Stomach smooth muscle (tissue), 2 donors: ENCODE results near the gene SAA2.
"Not testable (repeated sequence)": the region's sequence is repeated elsewhere in the genome, so short reads cannot be mapped to it uniquely, and the experiment has no call there.

ENCODE experiments used
- H3K27ac ChIP-seq: one replicate; pipeline ENCODE4 v1.7.0; 2013; ENCODE audit warnings: mild to moderate bottlenecking, low read length, inconsistent platforms
- H3K27me3 ChIP-seq, 2 donors: one replicate each; pipeline ENCODE4 v1.7.0; 2013; ENCODE audit warnings: low read length in 2 of 2; ENCODE audit not compliant: insufficient read depth in 2 of 2, control insufficient read depth in 1 of 2
- H3K36me3 ChIP-seq, 2 donors: one replicate each; pipeline ENCODE4 v1.7.0; 2013; ENCODE audit warnings: low read length in 2 of 2; ENCODE audit not compliant: control insufficient read depth in 2 of 2, insufficient read depth in 2 of 2
- H3K4me1 ChIP-seq: one replicate; pipeline ENCODE4 v1.7.0; 2013; ENCODE audit warnings: low read length; ENCODE audit not compliant: control insufficient read depth, insufficient read depth
- H3K4me3 ChIP-seq, 2 donors: one replicate each; pipeline ENCODE4 v1.7.0; 2013; ENCODE audit warnings: low read length in 2 of 2
- H3K9ac ChIP-seq, 2 donors: one replicate each; pipeline ENCODE4 v1.7.0; 2013; ENCODE audit warnings: low read length in 2 of 2, mild to moderate bottlenecking in 1 of 2
- H3K9me3 ChIP-seq, 2 donors: one replicate each; pipeline ENCODE4 v1.7.0; 2013; ENCODE audit warnings: low read length in 2 of 2; ENCODE audit not compliant: control insufficient read depth in 2 of 2
- donor health status: healthy.
- donor health status: Pancreatic carcinoma.

Gene SAA2

DNA sequence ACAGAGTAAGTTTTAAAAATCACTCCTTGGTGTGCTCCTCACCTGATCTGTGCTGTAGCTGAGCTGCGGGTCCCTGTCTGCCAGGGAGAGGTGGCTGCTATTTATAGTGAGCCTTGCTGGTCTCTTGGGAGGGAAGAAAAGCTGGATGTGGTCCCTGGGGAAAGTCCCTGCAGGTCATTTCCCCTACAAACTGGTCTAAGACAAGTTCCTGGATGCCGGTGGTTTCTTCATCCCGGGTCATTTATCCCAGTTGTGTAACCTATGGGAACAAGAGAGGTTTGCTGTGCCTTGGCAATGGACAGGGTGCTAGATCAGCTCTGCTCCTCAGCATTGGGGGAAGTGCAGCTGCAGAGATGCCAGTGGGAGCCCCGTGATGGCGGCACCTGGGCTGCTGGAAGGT lies at the start of gene SAA2:
SAA2 (minus strand) TSS at position 108 of the 400 bp plus-strand sequence. CDS start 657 bp downstream, outside the sequence.
- H3K4me3 ChIP-seq = no peak within 1 kb of the TSS
- no peaks in the 10 kb centered on the region for H3K9me3 ChIP-seq
- H3K27ac ChIP-seq = no peak within 1 kb of the TSS
- no peaks in the 10 kb centered on the region for H3K4me1 ChIP-seq
- no peaks in the 10 kb centered on the region for H3K36me3 ChIP-seq
- no peaks in the 10 kb centered on the region for H3K27me3 ChIP-seq
- H3K9ac ChIP-seq = no peak within 1 kb of the TSS

DNA sequence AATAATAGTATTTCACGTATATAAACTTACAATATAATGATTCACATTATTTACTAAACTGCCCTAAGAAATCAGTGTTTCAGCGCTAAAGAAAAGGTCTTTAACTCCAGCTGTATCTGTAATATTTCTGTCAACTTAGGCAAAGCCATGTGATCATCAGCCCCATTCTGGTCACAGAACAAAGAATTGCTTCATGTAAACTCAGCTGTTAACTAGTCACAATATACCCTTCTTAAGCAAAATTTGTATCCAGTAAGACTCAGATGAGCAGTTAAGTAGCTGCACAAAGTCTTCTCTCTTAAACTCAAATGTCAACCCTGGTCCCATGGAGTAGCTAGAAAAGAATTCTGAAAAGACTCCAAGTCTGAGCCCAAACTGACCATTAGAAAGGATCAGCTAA lies 46.8 kb upstream of the SAA2 start:
- Histone ChIP-seq H3K4me3 (no peak overlapping the region), H3K36me3 (peaks cover 35 to 39% of the 10 kb centered on the region in 2 donors), H3K4me1 (no peaks in the 10 kb centered on the region), H3K9ac (no peak overlapping the region), H3K27me3 (no peaks in the 10 kb centered on the region), H3K27ac (no peak overlapping the region), H3K9me3 (no peaks in the 10 kb centered on the region)

DNA sequence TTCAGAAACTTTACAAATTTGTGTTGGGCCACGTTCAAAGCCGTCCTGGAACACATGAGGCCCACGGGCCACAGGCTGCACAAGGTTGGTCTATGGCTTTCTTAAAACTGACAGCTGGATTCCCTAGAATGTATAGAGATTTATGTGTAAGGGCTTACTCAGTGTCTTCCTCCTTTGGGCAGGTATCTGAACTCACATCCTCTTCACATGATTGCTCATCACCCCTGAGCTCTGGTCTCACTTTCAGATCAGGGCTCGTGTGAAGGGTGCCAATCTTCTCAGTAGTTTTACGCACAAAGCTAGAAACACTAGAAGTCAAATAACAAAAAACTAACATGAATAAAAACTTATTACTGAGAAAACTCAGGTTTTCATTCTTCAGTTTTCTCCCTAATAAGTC lies 46.4 kb upstream of the SAA2 start:
- H3K4me1 ChIP-seq = no peaks in the 10 kb centered on the region
- H3K27ac ChIP-seq = no peak overlapping the region
- H3K4me3 ChIP-seq = no peak overlapping the region
- H3K9ac ChIP-seq = no peak overlapping the region
- H3K36me3 ChIP-seq = peaks cover 39% of the 10 kb centered on the region in 2 donors
- no peaks in the 10 kb centered on the region for H3K27me3 ChIP-seq
- no peaks in the 10 kb centered on the region for H3K9me3 ChIP-seq

DNA sequence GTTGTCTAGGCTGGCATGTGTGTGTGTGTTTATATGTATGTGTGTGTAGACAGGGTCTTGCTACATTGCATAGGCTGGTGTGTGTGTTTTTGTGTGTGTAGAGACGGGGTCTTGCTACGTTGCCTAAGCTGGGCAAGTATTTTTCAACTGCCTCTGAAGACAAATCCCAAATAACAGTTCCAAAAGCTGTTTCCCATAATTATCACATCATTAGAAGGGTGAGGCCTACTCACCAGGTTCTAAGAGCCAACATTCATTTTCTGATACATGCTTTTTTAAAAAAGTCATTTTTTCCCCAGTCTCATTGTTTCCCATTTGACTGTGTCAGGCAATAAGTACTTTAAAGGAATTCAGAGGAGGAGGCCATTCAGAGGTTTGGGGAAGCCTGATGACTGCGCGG lies 40.4 kb upstream of the SAA2 start:
- Histone ChIP-seq H3K4me1 (no peaks in the 10 kb centered on the region), H3K9ac (no peak overlapping the region), H3K36me3 (peaks cover 21 to 48% of the 10 kb centered on the region in 2 donors), H3K27me3 (no peaks in the 10 kb centered on the region), H3K9me3 (no peaks in the 10 kb centered on the region), H3K27ac (no peak overlapping the region), H3K4me3 (no peak overlapping the region)

DNA sequence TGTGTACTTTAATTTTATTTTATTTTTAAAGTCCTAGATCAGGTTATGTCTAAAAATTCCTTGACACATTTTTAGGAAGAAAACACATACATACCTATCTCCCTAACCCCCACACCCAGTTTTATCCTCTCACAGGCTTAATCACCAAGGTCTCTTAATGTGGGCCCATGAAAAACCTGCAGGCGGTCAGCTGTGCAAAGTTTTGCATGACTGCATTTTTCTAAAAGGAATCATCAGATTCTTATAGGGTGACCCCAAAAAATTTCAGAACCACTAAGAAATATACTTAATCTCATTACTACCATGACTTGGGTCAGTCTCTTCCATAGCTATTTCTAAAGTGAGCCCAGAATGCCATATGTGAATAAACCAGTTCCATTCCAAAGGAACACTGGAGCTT lies 37.4 kb upstream of the SAA2 start:
- Histone ChIP-seq H3K27ac (no peak overlapping the region), H3K4me1 (no peaks in the 10 kb centered on the region), H3K36me3 (peaks cover 31 to 41% of the 10 kb centered on the region in 2 donors), H3K9ac (no peak overlapping the region), H3K4me3 (no peak overlapping the region), H3K9me3 (no peaks in the 10 kb centered on the region), H3K27me3 (no peaks in the 10 kb centered on the region)

DNA sequence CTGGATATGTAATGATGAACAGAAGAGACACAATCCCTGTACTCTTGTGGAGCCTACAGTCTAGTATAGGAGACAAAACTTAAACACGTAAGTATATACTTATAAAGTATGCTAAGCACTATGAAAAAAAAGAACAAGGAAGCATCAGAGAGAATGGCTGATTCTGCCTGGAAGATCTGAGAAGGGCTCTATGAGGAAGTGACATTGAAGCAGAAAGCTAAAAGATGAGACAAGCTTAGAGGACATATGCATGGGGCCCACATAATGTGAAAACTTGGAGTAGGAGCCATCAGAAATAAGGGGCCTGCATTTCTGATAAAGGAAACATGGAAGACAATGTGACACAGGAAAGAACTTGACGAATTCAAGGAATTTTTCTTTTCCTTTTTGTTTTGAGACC lies 34.2 kb upstream of the SAA2 start:
- no peak overlapping the region for H3K9ac ChIP-seq

DNA sequence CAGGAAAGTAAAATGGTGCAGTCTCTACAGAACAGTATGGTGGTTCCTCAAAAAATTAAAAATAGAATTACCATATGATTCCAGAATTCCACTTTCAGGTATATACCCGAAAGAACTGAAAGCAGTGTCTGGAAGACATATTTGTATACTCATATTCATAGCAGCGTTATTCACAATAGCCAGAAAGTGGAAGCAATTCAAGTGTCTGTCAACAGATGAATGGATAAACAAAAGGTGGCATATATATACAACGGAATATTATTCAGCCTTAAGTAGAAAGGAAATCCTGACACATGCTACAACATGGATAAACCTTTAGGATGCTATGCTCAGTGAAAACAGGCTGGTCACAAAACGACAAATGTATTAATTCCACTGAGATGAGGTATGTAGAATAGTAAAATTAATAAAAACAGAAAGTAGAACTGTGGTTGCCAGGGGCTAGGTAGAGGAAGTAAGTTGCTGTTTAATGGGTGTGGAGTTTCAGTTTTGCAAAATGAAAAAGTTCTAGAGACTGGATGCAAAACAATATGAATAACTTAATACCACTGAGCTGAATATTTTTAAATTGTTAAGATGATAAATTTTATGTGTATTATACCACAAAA lies 32.1 kb upstream of the SAA2 start:
- H3K4me3 ChIP-seq = no peak overlapping the region
- H3K4me1 ChIP-seq = no peaks in the 10 kb centered on the region
- H3K27me3 ChIP-seq = no peaks in the 10 kb centered on the region
- no peaks in the 10 kb centered on the region for H3K9me3 ChIP-seq
- H3K27ac ChIP-seq = no peak overlapping the region
- H3K9ac ChIP-seq = no peak overlapping the region
- peaks cover 16 to 18% of the 10 kb centered on the region in 2 donors for H3K36me3 ChIP-seq

More for the DNA sequence above, 34.2 kb upstream of the SAA2 start:
- H3K9me3 ChIP-seq = no peaks in the 10 kb centered on the region
- no peak overlapping the region for H3K27ac ChIP-seq
- no peaks in the 10 kb centered on the region for H3K27me3 ChIP-seq
- H3K36me3 ChIP-seq = peaks cover 27 to 34% of the 10 kb centered on the region in 2 donors
- no peaks in the 10 kb centered on the region for H3K4me1 ChIP-seq
- no peak overlapping the region for H3K4me3 ChIP-seq

DNA sequence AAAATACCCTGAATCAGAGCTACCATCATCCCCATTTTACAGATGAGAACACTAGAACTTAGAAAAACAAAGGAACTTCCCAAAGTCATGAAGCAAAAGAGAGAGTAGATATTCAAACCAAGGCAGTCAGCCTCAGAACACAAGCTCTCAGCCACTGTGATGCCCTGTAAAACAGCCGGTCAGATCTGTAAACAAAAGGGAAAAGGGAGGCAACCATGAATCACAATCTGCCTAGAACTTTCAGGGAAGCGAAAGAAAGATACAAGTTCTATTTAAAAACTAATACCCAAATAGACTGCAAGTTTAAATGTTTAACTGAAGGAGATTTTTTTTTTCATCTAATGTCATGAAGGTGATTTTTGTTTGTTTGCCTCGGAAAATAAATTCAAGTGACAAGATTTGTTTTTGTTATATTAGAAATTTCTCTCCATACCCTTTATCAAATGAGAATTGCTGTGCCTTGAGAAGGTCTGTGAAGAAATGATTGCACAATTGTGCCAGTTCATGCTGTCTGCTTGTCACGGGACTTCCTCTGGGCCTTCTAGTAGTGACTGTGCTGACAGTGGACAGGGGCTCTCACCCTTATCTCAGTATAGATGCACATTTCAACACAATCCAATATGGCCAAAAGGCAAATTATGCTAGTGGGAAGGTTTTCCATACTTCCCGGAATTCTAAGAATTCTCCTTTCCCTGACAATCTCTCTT lies 29.2 kb upstream of the SAA2 start:
- peaks cover 13% of the 10 kb centered on the region in 2 donors for H3K36me3 ChIP-seq
- H3K27ac ChIP-seq = no peak overlapping the region
- no peak overlapping the region for H3K9ac ChIP-seq
- no peaks in the 10 kb centered on the region for H3K27me3 ChIP-seq
- no peaks in the 10 kb centered on the region for H3K4me1 ChIP-seq
- no peak overlapping the region for H3K4me3 ChIP-seq
- H3K9me3 ChIP-seq = no peaks in the 10 kb centered on the region

DNA sequence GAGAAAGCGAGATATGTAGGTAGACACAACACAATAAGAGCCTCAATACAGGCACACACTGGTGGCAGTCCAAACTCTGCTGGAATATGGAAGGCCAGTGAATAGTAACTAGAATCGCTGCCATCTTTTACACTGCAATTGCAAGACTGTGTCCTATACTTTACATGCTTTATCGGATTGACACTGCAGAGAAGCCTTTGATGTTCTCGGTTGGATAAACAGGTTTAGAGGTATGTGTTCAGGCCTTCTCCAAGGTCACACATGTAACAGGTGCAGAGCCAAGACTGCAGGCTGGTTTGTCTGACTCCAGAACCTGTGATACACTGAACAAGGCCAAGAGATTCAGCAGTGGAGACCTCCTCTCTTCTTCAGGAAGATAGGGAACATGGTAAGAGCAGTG lies 22.7 kb upstream of the SAA2 start:
- Histone ChIP-seq H3K27me3 (no peaks in the 10 kb centered on the region), H3K4me1 (no peaks in the 10 kb centered on the region), H3K4me3 (no peak overlapping the region), H3K27ac (no peak overlapping the region), H3K9ac (no peak overlapping the region), H3K36me3 (no peaks in the 10 kb centered on the region), H3K9me3 (no peaks in the 10 kb centered on the region)

DNA sequence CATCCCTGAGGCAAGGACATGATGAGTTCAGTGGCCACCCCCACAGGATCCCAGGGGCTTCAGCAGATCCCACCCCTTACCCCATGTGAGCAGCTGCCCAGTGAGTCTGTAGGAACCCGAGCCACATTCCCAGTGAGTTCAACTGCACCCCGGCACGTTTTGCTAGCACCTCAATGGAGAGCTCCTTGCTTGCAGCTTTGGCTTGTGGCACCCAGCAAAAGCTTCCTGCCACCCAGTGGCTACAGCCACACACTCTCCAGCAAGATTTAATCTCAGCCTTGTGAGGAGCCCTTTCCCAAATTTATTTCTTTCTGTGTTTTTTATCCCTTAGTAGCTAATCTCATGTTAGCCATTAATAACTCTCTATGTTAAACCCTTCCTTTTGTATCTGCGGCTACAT lies 21.6 kb upstream of the SAA2 start:
- H3K27ac ChIP-seq = no peak overlapping the region
- no peaks in the 10 kb centered on the region for H3K4me1 ChIP-seq
- no peak overlapping the region for H3K9ac ChIP-seq
- H3K27me3 ChIP-seq = no peaks in the 10 kb centered on the region
- no peaks in the 10 kb centered on the region for H3K36me3 ChIP-seq
- H3K9me3 ChIP-seq = no peaks in the 10 kb centered on the region
- no peak overlapping the region for H3K4me3 ChIP-seq

DNA sequence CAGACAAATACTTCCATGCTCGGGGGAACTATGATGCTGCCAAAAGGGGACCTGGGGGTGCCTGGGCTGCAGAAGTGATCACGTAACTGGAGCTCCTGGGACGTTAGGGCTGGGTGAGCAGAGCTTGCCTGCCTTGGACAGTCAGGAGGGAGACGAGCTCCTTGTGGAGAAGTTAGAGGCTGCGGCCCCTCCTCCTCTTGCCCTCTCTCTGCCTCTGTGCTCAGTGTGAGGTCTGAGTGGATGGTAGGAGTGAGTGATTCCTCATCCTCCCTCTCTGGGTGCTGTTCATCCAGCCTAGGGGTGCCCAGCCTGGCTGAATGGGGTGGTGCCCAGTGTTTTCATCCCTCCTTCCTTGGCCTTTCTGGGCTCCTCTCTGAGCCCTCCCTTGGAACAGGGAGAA lies 20.8 kb upstream of the SAA2 start:
- not testable (repeated sequence) for H3K36me3 ChIP-seq, H3K9ac ChIP-seq, H3K27me3 ChIP-seq, H3K27ac ChIP-seq, H3K9me3 ChIP-seq, H3K4me3 ChIP-seq, H3K4me1 ChIP-seq
